Coronary artery (tissue), 2 donors: ENCODE measurements around the gene ALDH1L1.

Source experiments
- DNase-seq: peaks from one replicate; pipeline ENCODE4 v3.0.0-alpha.2; 2017; ENCODE audit warnings: low spot score
- H3K27ac ChIP-seq, 2 donors: fragments of 200-600 bp; sonication (generic); one replicate each; pipeline ENCODE4 v1.5.1; 2016 to 2019
- H3K4me3 ChIP-seq: fragments of 200-600 bp; sonication (generic); 2 replicates; pipeline ENCODE4 v1.5.1; 2016; ENCODE audit warnings: mild to moderate bottlenecking, moderate library complexity
- TF ChIP-seq, protein P1 (sequence below): fragments of 200-600 bp; sonication (generic); IDR thresholded peaks from one replicate; pipeline ENCODE4 v1.5.1; 2019; ENCODE audit warnings: antibody characterized with exemption

ALDH1L1 gene

GRCh38 chr3:126211569-126211968, 31.2 kb upstream of the ALDH1L1 start:
- no peak for DNase-seq
- TF ChIP-seq, protein P1, sequence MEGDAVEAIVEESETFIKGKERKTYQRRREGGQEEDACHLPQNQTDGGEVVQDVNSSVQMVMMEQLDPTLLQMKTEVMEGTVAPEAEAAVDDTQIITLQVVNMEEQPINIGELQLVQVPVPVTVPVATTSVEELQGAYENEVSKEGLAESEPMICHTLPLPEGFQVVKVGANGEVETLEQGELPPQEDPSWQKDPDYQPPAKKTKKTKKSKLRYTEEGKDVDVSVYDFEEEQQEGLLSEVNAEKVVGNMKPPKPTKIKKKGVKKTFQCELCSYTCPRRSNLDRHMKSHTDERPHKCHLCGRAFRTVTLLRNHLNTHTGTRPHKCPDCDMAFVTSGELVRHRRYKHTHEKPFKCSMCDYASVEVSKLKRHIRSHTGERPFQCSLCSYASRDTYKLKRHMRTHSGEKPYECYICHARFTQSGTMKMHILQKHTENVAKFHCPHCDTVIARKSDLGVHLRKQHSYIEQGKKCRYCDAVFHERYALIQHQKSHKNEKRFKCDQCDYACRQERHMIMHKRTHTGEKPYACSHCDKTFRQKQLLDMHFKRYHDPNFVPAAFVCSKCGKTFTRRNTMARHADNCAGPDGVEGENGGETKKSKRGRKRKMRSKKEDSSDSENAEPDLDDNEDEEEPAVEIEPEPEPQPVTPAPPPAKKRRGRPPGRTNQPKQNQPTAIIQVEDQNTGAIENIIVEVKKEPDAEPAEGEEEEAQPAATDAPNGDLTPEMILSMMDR: no peak
- Histone ChIP-seq H3K27ac (no peak overlapping the region), H3K4me3 (no peak overlapping the region)

DNA sequence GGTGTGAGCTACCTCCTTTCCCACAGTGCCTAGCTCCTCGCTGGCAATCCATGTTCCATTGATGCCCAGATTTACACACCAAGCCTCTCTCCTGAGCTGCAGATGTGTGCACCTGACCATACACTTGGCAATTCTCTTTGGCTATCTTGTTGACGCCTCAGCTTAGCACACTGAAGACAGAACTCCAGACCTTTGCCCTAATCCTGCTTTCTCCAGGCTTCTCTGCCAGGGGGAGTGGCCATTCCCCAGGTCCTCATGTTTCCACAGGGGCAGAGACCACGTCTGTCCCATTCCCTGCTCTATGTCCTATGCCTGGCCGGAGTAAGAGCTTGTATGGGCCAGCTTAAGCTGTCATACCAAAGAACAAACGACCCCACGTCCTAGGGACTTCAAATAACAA, 30.2 kb upstream of the ALDH1L1 start:
- TF ChIP-seq, protein P1: no peak
- no peak for DNase-seq
- no peak overlapping the region for H3K27ac ChIP-seq
- no peak overlapping the region for H3K4me3 ChIP-seq

- Histone ChIP-seq H3K27ac (no peak overlapping the region), H3K4me3 (no peak overlapping the region)
- DNase-seq: no peak
- TF ChIP-seq, protein P1: no peak
Measured at GRCh38 chr3:126209741-126210140, 29.4 kb upstream of the ALDH1L1 start.

DNA sequence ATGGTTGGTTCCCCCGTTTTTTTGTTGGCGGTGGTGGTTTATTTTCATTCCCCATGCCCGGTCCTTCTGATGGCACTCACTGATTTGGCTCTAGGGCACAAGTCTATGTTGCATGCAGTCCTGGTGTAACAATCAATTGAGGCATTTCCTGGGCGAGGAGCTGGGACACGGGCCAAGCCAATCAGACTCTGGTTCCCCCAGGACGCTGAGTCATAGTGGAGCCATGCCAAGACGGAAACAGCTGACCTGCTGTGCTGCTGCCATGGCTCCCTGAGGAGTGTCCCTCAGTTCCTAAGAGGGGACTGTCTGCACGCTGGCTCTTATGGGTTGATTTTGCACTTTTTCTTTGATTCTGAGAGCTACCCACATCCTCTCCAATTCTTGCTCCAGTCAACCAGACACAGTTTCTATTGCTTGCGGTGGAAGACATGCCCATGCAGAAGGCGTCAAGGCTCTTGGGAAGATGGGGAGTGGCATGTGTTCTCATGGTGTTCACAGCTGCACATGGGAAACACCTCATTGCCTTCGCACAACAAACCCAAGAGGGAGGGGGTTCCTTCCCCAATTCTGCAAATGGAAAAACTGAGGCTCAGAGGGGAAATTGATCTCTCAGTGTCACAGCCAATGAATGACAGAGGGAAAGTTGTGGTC, 28.3 kb upstream of the ALDH1L1 start:
- TF ChIP-seq, protein P1: no peak
- DNase-seq: peak; percentile 92
- Histone ChIP-seq H3K4me3 (no peak overlapping the region), H3K27ac (peak overlapping the region; percentile 49 to 76)

GRCh38 chr3:126208182-126208581, 27.8 kb upstream of the ALDH1L1 start:
- no peak for DNase-seq
- peak overlapping the region; percentile 49 to 76 for H3K27ac ChIP-seq
- TF ChIP-seq, protein P1: no peak
- H3K4me3 ChIP-seq: no peak overlapping the region

- peak overlapping the region; percentile 12 to 59 for H3K27ac ChIP-seq
- no peak for DNase-seq
- TF ChIP-seq, protein P1: no peak
- H3K4me3 ChIP-seq: no peak overlapping the region
Measured at GRCh38 chr3:126207166-126207565, 26.8 kb upstream of the ALDH1L1 start.
